Measurements from ENCODE around the gene VIL1.

The VIL1 gene

GRCh38 chr2:218395090-218395444 is 23.9 kb upstream of the VIL1 start:
- no peak for DNase-seq (ENCODE audit: low read depth)
- no peak overlapping the region for H3K4me3 ChIP-seq (ENCODE audit: low read length)
- TF ChIP-seq CTCF (conservative IDR thresholded peaks at IDR 0.05; ENCODE audit: low read depth, low read length): no peak

DNA sequence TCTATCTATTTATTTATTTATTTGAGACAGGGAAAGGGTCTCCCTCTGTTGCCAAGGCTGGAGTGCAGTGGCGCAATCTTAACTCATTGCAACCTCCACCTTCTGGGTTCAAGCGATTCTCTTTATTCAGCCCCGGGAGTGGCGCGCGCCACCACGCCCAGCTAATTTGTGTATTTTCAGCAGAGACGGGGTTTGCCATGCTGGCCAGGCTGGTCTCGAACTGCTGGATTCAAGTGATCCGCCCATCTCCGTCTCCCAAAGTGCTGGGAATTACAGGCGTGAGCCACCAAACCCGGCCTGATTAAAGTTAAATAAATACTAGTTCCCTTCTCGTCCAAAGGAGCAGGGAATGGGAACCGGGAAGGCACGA is 23.5 kb upstream of the VIL1 start:
- H3K4me3 ChIP-seq (ENCODE audit: low read length): peak overlapping the region; percentile 45
- TF ChIP-seq CTCF (conservative IDR thresholded peaks at IDR 0.05; ENCODE audit: low read depth, low read length): no peak
- DNase-seq (ENCODE audit: low read depth): no peak

GRCh38 chr2:218395826-218396687 is 22.9 kb upstream of the VIL1 start:
- peak; percentile 69 for TF ChIP-seq CTCF (conservative IDR thresholded peaks at IDR 0.05; ENCODE audit: low read depth, low read length)
- DNase-seq (ENCODE audit: low read depth): peak; percentile 91
- H3K4me3 ChIP-seq (ENCODE audit: low read length): peak overlapping the region; percentile 78

- H3K4me3 ChIP-seq (ENCODE audit: low read length): peak overlapping the region; percentile 78
- DNase-seq (ENCODE audit: low read depth): no peak
- TF ChIP-seq CTCF (conservative IDR thresholded peaks at IDR 0.05; ENCODE audit: low read depth, low read length): no peak
Measured at GRCh38 chr2:218396688-218397462, 22.0 kb upstream of the VIL1 start.

DNA sequence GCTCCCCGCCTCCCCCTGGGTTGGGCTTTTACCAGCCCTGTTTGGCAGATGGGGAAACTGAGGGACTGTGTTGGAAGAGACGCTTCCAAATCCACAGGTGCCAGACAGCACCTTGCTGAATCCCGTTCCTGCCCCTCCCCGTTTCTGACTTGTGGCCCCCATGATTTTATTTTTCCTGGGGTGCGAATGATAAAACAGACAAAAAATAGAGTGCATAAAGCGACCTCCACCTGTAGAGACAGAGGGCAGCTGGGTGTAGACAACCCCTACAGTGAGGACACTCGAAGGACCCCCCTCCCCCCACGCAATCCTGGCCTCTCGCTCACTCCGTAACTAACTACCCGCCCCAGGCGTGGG is 21.5 kb upstream of the VIL1 start:
- DNase-seq (ENCODE audit: low read depth): no peak
- H3K4me3 ChIP-seq (ENCODE audit: low read length): peak overlapping the region; percentile 33
- TF ChIP-seq CTCF (conservative IDR thresholded peaks at IDR 0.05; ENCODE audit: low read depth, low read length): no peak

- peak overlapping the region; percentile 33 for H3K4me3 ChIP-seq (ENCODE audit: low read length)
- DNase-seq (ENCODE audit: low read depth): no peak
- no peak for TF ChIP-seq CTCF (conservative IDR thresholded peaks at IDR 0.05; ENCODE audit: low read depth, low read length)
Measured at GRCh38 chr2:218397820-218398436, 21.0 kb upstream of the VIL1 start.

Measured in retinal pigment epithelial cell (primary cell).